Measurements from ENCODE around the gene FBXO41.
"Not testable (repeated sequence)": the region's sequence is repeated elsewhere in the genome, so short reads cannot be mapped to it uniquely, and the experiment has no call there.

The FBXO41 gene

GRCh38 chr2:73269686-73270465 is 14.4 kb downstream of the FBXO41 start:
- H3K4me1 Mint-ChIP-seq = peaks cover 18% of the 10 kb centered on the region
- H3K9me3 Mint-ChIP-seq = no peaks in the 10 kb centered on the region
- H3K4me3 Mint-ChIP-seq = peak overlapping the region; percentile 68
- no peak overlapping the region for H3K27ac Mint-ChIP-seq
- peak; percentile 24 for ATAC-seq
- no peaks in the 10 kb centered on the region for H3K27me3 Mint-ChIP-seq
- H3K36me3 Mint-ChIP-seq = peaks cover 34% of the 10 kb centered on the region

DNA sequence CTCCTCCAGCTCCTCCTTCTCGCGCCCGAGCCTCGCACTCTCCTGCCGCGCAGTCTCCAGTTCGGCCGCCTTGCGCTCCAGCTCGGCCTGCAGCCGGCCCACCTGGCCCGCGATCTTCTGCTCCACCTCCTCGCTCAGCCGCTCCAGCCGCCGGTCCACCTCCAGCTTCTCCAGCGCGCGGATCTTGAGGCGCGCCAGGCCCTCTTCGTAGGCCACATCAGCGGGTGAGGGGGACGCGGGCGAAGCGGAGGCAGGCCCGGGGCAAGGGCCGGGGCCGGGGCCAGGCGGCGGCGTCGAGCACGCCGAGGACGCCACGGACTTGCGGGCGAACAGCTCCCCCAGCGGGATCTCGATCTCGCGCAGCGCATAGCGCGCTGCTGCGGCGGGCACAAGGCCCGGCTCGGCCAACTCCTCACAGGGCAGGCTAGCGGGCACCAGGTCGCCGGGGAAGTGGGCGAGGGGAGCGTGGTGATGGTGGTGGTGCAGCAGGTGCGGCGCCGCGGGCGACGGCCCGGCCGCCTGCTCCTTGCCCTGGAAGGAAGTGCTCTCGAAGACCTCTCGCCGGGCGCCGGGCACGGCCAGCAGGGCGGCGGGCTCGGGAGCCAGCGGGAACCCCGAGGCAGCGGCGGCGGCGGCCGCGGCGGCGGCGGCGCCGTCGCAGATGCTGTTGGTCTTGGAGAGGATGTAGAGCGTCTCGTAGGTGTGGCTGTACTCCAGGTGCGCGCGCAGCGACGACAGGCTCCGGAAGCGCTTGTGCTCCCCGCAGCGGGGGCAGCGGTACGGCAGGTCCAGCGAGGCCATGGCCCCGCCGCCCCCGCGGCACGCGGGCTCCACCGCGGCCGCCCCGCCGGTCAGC is 15.2 kb downstream of the FBXO41 start:
- Mint-ChIP-seq H3K9me3 (no peaks in the 10 kb centered on the region), H3K36me3 (peaks cover 35% of the 10 kb centered on the region), H3K4me1 (peaks cover 18% of the 10 kb centered on the region), H3K4me3 (peak overlapping the region; percentile 46), H3K27ac (no peak overlapping the region), H3K27me3 (no peaks in the 10 kb centered on the region)
- ATAC-seq = peak; percentile 91

DNA sequence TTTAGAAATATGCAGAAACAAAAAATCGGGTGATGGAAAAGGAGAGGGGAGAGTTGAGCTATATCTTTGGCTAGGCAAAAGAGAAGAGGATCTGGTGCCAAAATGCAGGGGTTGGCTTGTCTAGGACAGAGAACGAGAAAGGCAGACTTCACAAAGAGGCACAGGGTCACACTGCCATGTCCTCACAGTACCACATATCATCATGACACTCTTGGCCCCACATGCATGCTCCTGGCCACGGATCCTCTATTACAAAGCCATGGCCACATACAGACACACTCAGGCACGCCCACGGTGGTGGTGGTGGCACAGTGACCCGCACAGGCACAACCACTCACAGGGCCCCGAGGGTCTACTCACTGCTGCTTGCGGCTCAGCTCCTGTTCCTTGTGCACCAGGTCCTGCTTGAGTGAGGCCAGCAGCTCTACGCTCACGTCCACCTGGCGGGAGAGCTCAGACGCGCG is 15.9 kb downstream of the FBXO41 start:
- H3K27me3 Mint-ChIP-seq = no peaks in the 10 kb centered on the region
- peaks cover 18% of the 10 kb centered on the region for H3K4me1 Mint-ChIP-seq
- no peaks in the 10 kb centered on the region for H3K9me3 Mint-ChIP-seq
- no peak for ATAC-seq
- peak overlapping the region; percentile 13 for H3K4me3 Mint-ChIP-seq
- peak overlapping the region; percentile 11 for H3K27ac Mint-ChIP-seq
- peaks cover 36% of the 10 kb centered on the region for H3K36me3 Mint-ChIP-seq

DNA sequence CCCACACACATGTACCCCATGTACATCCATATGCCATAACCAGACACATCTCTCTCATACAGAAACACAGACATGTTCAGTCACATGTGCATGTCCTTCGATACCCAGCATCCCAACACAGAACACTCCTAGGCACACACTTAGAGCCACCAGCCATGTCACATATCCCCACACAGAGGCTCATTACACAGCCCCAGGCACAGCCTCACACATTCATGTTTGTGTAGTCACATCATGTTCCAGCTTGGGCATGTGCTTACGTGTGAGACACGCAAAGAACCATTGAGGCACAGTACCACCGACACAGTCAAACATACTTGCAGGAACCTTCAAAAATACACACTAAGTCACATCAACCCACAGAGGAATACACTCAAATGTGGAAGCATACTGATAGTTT is 17.3 kb downstream of the FBXO41 start:
- H3K27me3 Mint-ChIP-seq = no peaks in the 10 kb centered on the region
- H3K9me3 Mint-ChIP-seq = no peaks in the 10 kb centered on the region
- H3K36me3 Mint-ChIP-seq = peaks cover 40% of the 10 kb centered on the region
- no peak for ATAC-seq
- peaks cover 18% of the 10 kb centered on the region for H3K4me1 Mint-ChIP-seq
- no peak overlapping the region for H3K27ac Mint-ChIP-seq
- H3K4me3 Mint-ChIP-seq = no peak overlapping the region

DNA sequence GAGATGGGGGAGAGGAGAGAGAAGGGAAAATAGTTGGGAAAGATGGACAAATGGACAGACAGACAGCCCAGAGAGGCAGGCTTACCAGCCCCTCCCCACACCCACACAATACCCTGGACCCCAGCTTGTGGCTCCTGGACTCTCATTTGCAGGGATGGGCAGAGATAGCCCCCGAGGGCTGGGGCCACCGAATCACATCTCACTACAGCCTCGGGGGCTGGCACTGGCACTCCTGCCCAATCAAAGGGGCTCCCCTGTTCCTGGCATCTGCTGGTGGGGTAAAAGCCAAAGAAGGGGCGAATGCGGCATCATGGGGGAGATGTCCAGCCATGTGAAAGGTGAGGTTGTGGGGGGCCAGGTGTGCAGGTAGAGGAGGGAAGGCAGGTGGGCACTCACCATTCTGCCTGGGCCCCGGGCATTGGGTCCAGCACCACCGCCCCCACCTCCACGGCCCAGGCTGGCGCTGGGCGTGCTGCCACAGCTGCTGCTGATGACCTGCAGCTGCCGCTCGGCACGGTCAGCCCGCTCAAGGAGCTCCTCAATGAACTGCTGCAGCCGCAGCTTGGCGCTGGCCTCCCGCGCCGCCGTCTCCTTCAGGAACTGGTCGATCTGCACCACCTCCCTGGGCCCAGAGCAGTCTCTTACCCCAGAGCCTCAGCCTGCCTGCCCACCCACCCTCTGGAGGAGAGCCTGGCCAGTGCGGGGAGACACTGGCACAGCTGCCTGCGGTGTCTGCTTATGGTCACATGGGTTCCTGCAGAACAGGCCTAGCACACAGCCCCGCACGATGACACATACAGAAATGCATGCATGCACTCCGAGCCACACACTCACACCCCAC is 18.0 kb downstream of the FBXO41 start:
- no peak overlapping the region for H3K4me3 Mint-ChIP-seq
- H3K9me3 Mint-ChIP-seq = no peaks in the 10 kb centered on the region
- H3K4me1 Mint-ChIP-seq = peaks cover 18% of the 10 kb centered on the region
- H3K27me3 Mint-ChIP-seq = no peaks in the 10 kb centered on the region
- H3K27ac Mint-ChIP-seq = no peak overlapping the region
- ATAC-seq = no peak
- peaks cover 40% of the 10 kb centered on the region for H3K36me3 Mint-ChIP-seq

DNA sequence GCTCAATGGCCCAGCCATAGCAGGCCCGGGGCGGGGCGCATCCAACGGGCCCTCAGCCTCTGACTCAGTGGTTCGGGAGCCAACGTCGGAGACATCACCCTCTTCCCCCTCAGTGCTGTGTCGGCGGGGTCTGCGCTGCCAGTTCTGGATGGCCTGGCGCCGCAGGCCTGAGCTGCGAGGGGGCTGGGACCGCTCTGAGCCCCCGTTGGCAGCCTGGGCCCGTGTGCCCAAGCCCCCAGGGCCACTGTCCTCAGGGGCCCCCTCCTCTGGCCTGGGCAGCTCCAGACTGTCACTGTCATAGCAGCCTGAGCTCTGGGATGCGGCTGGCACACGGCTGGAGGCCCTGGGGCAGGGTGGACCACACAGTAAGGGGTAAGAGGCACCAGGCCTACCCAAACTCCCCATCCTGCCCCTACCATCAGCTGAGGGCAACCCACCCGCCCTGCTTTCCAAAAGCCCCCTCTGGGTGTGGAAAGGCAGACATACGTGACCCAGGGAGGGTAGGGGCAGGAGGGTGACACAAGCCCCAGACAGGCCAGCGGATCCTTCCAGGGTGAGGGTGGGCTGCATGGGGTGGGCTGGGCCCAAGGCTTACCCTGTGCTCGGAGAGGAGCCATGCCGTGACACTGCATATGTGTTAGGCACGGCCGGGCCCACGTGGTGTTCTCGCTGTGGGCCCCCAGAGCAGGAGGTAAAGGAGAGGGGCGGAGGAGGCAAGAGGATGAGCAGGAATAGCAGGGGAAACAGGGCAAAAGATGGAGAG is 18.8 kb downstream of the FBXO41 start:
- no peak for ATAC-seq
- Mint-ChIP-seq H3K9me3 (no peaks in the 10 kb centered on the region), H3K4me1 (peaks cover 18% of the 10 kb centered on the region), H3K4me3 (no peak overlapping the region), H3K27me3 (no peaks in the 10 kb centered on the region), H3K36me3 (peaks cover 34% of the 10 kb centered on the region), H3K27ac (no peak overlapping the region)

DNA sequence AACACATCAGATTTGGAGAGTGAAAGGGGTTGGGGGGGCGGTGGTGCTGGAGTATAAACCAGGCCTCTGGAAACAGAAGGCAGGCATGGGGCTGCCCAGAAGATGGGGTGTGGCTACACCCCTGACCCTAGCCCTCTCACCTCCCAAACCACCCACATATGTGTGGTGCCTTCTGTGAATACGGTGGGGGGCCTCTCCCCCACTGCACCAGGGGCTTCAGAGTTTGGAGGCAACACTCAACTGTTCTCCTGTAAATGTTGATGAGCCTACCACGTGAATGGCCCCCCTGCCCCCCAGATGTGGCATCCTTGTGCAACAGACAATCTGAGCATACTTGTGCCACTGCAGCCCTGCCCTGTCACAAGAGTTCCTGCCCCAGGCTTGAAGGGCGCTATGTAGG is 19.5 kb downstream of the FBXO41 start:
- Mint-ChIP-seq H3K27me3 (no peaks in the 10 kb centered on the region), H3K4me3 (no peak overlapping the region), H3K9me3 (no peaks in the 10 kb centered on the region), H3K36me3 (peaks cover 35% of the 10 kb centered on the region), H3K4me1 (peaks cover 14% of the 10 kb centered on the region), H3K27ac (no peak overlapping the region)
- no peak for ATAC-seq

DNA sequence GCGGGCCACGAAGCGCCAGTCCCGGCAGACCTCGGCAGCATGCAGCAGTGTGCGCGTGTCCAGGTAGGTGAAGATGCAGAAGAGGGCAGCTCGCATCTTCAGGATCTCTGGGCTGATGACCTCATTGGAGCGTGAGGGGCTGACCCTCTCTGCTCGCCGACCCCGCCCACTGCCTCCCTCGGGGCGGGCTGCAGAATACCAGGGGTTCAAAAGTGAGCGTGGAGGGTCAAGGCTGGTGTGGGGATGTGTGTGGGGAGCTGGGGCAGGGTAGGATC is 20.0 kb downstream of the FBXO41 start:
- Mint-ChIP-seq H3K36me3 (peaks cover 40% of the 10 kb centered on the region), H3K27ac (no peak overlapping the region), H3K27me3 (no peaks in the 10 kb centered on the region), H3K4me3 (no peak overlapping the region), H3K9me3 (no peaks in the 10 kb centered on the region), H3K4me1 (peaks cover 10% of the 10 kb centered on the region)
- ATAC-seq = no peak

- no peak overlapping the region for H3K27ac Mint-ChIP-seq
- no peaks in the 10 kb centered on the region for H3K27me3 Mint-ChIP-seq
- peaks cover 10% of the 10 kb centered on the region for H3K4me1 Mint-ChIP-seq
- no peak for ATAC-seq
- no peaks in the 10 kb centered on the region for H3K9me3 Mint-ChIP-seq
- H3K4me3 Mint-ChIP-seq = no peak overlapping the region
- H3K36me3 Mint-ChIP-seq = peaks cover 45% of the 10 kb centered on the region
Observed at GRCh38 chr2:73263540-73264331, 20.5 kb downstream of the FBXO41 start.

DNA sequence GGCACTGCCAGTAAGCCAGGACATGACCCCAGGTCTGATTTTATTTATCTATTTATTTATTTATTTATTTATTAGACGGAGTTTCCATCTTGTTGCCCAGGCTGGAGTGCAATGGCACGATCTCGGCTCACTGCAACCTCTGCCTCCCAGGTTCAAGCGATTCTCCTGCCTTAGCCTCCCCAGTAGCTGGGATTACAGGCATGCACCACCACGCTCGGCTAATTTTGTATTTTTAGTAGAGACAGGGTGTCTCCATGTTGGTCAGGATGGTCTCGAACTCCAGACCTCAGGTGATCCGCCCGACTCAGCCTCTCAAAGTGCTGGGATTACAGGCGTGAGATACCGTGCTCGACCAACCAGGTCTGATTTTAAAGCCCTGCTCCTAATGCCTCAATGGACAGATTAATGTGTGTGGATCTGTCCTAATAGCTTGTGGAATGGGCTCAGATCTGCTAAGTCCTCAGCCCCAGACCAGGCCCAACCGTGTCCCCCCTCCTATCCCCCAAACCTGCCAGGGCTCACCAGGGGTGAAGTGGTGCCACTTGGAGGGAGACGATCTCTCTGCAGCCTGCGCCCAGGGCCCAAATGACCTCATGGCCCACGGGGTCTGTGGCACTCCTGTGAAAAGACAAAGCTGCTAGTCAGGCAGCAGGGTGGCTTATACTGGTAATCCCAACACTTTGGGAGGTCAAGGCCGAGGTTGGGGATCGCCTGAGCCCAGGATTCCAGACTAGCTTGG is 21.4 kb downstream of the FBXO41 start:
- not testable (repeated sequence) for H3K27me3 Mint-ChIP-seq, H3K27ac Mint-ChIP-seq, H3K9me3 Mint-ChIP-seq, H3K4me1 Mint-ChIP-seq, H3K4me3 Mint-ChIP-seq, ATAC-seq
- H3K36me3 Mint-ChIP-seq = peaks cover 41% of the 10 kb centered on the region

- no peak overlapping the region for H3K4me3 Mint-ChIP-seq
- H3K4me1 Mint-ChIP-seq = peaks cover 1% of the 10 kb centered on the region
- peaks cover 40% of the 10 kb centered on the region for H3K36me3 Mint-ChIP-seq
- H3K27ac Mint-ChIP-seq = no peak overlapping the region
- H3K27me3 Mint-ChIP-seq = no peaks in the 10 kb centered on the region
- ATAC-seq = no peak
- H3K9me3 Mint-ChIP-seq = no peaks in the 10 kb centered on the region
Observed at GRCh38 chr2:73262108-73262651, 22.1 kb downstream of the FBXO41 start.

DNA sequence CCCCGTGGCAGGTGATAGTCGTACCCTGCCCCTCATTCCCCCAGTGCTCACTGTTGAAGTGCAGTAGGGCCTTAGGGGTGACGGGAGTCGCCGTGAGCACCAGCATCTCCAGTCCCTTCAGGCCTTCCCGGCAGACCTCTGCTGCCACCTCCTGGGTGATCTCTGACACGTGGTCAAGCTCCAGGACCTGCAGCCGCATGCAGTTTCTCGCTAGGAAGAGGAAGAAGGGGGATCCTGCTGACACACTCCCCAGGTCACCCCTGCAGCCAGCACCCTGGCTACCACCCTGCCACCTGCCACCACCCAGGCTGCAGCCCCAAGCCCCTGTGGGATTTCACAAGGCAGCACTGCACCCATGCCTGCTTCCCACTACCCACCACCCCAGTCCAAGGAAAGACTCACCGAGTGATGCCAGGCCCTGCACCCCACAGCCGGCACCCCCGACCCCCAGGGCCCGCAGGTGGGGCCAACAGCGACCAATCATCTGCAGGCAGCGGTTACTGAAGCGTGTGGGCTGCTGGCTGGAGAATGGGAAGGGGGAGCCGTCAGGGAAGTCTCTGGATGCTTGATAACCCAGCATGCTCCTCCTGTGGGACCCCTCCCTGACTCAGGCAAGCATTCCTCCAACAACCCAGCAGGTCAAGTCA is 23.8 kb downstream of the FBXO41 start:
- H3K27ac Mint-ChIP-seq = no peak overlapping the region
- H3K36me3 Mint-ChIP-seq = peaks cover 32% of the 10 kb centered on the region
- H3K4me3 Mint-ChIP-seq = no peak overlapping the region
- peaks cover 6% of the 10 kb centered on the region for H3K4me1 Mint-ChIP-seq
- ATAC-seq = no peak
- H3K27me3 Mint-ChIP-seq = no peaks in the 10 kb centered on the region
- no peaks in the 10 kb centered on the region for H3K9me3 Mint-ChIP-seq

- peaks cover 10% of the 10 kb centered on the region for H3K4me1 Mint-ChIP-seq
- H3K4me3 Mint-ChIP-seq = no peak overlapping the region
- no peaks in the 10 kb centered on the region for H3K27me3 Mint-ChIP-seq
- H3K9me3 Mint-ChIP-seq = no peaks in the 10 kb centered on the region
- peaks cover 39% of the 10 kb centered on the region for H3K36me3 Mint-ChIP-seq
- ATAC-seq = no peak
- no peak overlapping the region for H3K27ac Mint-ChIP-seq
Observed at GRCh38 chr2:73259704-73260337, 24.5 kb downstream of the FBXO41 start.

All from stimulated activated memory B cell treated with anti-CD40 and anti-IgM and Interleukin-4, amounts not matched to agents 10 μg/mL and 1 μg/mL and 100 μg/mL, for 72 hours (primary cell).